GM21529 (cell line): Measurements from ENCODE around the gene USO1.
"Not testable (repeated sequence)": the region's sequence is repeated elsewhere in the genome, so short reads cannot be mapped to it uniquely, and the experiment has no call there.

Experiments used
- ATAC-seq: cut with Tn5 transposase; IDR thresholded peaks from one replicate; pipeline ENCODE4 v1.9.1; 2021; ENCODE audit not compliant: unreplicated experiment

The USO1 gene

DNA sequence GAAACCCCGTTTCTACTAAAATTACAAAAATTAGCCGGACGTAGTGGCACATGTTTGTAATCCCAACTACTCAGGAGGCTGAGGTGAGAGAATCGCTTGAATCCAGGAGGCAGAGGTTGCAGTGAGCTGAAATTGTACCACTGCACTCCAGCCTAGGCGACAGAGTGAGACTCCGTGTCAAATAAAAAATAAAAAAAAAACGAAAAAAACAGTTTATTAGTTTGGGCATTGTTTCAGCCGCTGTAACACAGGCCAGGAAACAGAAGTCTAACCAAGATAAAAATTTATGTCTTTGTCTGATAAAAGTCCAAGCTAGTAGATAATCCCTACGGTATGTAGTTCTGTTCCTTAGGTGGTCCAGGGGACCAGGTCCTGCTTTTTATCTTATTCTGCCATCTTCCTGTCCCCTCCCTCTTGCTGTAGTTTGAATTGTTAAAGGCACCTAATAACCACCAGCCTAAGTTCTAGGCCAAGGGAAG lies 21.4 kb downstream of the USO1 start:
- ATAC-seq, result no peak

DNA sequence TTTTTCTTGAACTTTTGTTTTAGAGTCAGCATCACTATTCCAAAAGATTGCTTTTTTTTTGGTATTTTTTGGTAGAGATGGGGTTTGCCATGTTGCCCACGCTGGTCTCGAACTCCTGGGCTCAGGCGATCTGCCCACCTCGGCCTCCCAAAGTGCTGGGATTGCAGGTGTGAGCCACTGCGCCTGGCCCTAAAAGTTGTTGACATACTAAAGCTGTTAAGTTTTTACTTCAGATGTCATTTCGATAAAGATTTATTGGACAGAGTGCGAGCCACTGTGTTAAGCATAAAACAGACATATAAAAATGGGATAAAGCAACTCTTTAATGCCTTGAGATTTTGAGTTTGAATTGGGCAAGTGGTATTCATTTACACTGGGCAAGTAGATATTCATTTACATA lies 28.3 kb downstream of the USO1 start:
- ATAC-seq, result no peak

DNA sequence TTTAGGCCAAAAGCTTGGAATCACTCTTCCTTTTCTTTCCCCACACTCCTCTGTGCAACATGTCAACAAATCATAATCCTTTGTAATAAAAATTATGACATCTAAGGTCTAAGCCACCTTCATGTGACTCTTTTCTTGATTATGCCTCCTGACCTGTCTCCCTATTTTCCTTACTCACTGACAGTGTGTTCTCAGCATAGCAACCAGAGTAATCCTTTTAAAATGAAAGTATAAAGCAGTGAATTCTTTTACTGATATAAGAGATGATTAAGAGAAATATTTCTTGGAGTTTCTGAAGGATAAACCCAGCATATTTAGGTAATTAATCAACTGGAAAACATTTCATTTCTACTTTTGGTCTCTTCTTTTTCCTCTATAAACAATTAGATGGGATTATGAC lies 44.7 kb downstream of the USO1 start:
- ATAC-seq, result no peak

DNA sequence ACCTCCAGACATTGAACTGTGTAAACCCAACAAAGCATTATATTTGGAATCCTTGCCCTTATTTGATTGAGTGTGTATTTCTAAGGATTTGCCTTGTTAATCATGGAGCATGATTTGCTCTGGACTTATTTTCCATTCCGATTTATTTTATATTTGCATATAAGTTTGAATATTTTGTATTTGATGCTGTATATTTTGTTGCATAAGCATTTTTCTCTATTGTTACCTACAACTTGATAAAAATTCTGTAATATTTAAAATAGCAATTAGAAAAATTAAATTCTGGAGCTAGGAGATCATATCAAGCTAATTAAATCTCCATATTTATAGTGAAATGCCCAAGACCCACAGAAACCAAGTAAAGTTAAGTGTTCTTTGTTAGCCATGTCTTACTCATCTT lies 47.2 kb downstream of the USO1 start:
- ATAC-seq, result no peak

DNA sequence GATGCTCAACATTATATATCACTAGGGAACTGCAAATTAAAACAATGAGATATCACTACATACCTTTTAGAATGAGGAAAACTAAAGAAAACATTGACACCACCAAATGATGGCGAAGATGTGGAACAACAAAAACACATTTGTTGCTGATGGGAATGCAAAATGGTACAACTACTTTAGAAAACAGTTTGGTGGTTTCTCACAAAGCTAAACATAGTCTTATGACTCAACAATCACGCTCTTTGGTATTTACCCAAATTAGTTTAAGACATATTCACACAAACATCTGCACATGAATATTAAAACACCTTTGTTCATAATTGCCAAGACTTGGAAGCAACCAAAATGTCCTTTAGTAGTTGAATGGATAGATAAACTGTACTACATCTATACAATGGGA lies 53.2 kb downstream of the USO1 start:
- no peak for ATAC-seq

DNA sequence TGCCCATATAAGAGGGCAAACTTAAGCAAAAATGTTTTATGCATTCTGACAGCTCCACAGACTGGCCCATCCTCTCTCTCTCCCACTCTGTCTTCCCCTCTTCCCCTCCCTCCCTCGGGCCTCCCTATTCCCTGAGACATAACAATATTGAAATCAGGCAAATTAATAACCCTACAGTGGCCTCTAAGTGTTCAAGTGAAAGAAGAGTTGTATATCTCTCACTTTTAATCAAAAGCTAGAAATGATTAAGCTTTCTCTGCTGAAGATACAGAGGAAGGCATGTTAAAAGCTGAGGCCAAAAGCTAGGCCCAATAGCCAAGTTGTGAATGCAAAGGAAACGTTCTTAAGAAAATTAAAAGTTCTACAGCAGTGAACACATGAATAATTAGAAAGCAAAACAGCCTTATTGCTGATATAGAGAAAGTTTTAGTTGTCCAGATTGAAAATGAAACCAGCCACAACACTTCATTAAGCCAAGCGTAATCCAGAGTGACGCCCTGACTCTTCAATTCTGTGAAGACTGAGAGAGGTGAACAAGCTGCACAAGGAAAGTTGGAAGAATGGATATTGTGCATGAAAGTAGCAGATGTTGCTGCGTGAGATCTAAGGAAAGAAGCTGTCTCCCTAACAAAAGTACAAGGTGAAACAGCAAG lies 54.9 kb downstream of the USO1 start:
- ATAC-seq, result no peak

DNA sequence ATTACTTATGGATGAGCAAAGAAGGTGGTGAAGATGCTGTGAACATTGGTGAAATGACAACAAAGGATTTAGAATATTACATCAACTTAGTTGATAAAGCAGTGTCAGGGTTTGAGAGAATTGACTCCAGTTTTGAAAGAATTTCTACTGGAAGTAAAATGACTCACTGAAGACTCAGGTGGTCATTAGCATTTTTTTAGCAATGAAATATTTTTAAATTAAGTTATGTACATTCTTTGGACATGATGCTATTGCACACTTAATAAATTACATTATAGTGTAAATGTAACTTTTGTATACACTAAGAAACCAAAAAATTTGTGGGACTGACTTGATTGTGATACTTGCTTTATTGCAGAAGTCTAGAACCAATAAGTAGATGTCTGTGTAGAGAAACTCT lies 56.9 kb downstream of the USO1 start:
- ATAC-seq, result no peak

DNA sequence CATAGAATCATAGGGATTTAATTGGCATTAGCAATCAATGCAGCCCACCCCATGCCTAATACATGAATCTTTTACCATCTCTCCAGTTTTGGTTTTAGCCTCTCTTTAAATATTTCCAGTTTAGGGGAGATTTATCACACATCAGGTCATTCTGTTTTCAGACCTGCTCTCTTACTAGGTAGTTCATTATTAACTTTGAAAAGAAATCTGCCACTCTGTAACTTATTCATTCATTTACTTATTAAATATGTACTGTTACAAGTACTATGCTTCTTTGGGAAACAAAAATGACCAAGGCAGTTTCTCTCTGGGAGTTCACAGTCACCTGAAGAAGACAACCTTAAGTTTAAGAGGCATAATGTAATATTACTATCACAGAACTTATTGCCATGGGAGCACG lies 62.1 kb downstream of the USO1 start:
- no peak for ATAC-seq

DNA sequence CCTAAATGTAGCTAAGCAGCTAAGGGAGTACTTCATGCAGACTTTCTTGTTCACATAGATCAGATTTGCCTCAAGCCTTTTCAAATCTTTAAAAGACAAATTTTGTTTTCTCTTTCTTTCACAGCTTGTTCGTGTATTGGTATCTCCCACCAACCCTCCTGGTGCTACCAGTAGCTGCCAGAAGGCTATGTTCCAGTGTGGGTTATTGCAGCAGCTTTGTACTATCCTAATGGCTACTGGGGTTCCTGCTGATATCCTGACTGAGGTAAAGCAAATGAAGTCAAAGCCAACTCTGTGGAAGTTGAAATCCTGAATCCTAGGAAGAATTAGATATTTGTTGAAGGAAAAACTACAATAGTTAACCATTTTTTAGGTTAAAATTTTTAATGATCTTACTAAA lies 62.6 kb downstream of the USO1 start:
- ATAC-seq, result no peak

DNA sequence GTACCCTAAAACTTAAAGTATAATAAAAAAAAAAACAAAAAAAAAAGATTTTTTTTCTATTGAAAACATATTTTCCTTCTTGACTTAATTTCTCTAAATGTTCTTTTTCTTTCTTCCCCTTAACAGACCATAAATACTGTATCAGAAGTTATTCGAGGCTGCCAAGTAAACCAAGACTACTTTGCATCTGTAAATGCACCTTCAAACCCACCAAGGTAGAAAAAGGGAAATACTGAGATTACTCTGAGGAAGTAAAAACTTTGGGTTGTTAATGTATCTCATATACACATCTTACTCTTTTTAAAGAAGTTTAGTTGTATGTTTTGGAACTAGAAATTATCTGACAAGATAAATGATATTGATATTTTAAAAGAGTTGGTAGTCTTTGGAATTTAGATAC lies 65.6 kb downstream of the USO1 start:
- ATAC-seq, result no peak

DNA sequence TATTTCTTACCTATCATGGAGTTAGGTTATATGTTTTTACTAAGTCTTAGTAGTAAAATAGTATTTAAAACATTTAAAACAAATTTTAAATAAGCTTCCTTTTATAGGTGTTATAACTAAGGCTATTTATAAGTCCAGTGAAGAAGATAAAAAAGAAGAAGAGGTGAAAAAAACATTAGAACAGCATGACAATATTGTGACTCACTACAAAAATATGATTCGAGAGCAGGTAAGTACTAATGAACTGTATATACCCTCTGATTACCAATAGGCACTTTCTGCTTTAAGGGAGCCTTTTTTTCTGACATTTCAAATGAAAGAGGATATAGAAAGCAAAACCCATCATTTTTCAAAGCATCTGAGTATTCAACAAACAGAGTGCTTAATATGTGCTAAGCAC lies 76.6 kb downstream of the USO1 start:
- ATAC-seq, result no peak

DNA sequence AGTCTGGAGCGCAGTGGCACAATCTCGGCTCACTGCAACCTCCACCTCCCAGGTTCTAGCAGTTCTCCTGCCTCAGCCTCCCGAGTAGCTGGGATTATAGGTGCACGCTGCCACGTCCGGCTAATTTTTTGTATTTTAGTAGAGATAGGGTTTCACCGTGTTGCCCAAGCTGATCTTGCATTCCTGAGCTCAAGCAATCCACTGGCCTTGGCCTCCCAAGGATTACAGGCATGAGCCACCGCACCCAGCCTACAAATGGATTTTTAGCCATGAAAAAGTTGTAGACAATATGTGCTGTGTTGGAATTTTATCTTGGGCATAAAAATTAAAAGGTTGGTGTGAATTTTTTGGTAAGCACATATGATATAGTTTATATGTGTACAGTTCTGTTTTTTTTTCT lies 81.7 kb downstream of the USO1 start:
- not testable (repeated sequence) for ATAC-seq

DNA sequence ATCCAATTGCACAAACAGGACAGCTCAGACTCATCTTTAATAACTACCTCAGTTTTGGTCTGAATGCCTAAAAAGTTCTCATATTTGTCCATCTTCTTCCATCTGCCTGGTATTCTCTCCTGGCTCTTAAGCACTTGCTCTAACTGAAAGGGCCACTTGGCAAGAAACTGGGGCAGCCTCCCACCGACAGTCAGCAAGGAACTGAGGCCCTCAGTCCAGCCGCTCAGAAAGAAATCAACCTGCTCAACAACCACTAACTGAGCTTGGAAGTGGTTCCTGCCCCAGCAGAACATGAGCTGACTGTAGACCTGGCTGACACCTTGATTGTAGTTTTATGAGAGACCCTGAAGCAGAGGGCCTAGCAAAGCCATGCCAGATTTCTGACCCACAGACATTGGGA lies 93.5 kb downstream of the USO1 start:
- ATAC-seq, result no peak

DNA sequence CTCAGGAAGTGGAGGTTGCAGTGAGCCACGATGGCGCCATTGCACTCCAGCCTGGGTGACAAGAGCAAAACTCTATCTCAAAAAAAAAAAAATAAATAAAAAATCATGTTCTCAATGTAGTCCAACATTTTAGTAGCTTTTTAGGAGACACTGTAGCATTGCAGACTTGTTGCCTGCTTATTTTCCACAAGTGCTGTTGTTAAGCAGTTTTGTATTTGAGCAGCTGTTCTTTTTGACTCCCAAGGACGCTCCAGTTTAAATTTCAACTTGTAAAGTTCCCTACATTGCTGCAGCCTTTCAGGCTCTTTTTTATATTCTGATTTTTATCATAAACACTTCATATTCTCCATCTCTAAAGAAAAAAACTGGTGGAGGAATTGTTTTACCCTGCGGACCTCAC lies 94.7 kb downstream of the USO1 start:
- no peak for ATAC-seq

DNA sequence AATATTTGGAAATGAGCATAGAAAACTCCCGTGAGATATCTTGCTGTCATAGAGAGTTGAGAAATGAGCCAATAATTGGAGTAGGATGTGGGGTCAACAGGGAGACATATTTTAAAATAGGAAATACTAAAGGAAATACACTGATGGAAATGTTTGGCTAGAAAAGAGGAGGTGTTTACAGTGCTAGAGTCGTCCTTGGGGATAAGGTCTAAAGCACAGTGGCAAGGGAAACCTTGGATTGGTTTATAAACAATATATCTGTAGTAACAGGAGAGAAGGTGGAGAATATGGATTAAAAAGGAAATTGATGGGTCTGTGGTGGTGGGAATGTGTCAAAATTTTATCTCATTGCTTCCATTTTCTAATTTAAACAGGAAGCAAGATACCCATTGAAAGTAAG lies 95.8 kb downstream of the USO1 start:
- ATAC-seq, result no peak

DNA sequence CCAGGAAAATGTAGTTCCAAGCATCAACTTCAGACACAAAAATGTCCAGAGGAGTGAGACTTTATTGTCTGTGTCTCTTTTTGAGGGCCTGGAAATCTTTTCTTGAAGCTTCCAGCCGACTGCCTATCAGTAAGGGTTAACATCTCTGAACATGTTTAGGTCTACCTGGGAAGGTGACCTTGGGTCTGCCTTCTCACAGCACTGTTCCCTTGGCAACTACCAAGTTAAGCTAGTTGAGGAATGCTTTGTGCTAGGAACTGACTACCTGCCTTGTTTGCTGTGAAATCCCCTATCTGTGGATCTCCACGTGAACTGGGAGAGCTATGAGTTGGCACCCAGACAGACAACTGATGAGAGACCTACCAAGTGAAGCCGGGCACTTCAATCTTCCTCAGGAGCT lies 96.3 kb downstream of the USO1 start:
- ATAC-seq, result no peak

DNA sequence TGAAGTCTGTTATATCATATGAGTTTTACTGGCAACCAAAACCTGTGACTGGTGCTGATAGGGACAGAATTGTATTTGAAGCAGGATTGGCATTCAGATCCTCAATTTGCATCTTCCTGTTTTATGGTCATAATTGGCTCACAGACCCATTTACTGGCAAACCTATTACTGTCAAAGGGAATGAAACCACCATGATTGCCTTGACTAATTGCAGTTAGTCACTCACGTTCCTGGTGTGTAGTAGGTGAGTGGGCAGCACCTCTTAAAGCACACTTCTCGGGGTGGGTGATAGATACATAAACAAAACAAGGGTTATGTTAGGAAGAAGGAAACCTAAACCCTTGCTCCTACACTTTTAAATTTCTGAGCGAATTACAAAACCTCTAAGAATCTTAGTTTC lies 96.8 kb downstream of the USO1 start:
- no peak for ATAC-seq

DNA sequence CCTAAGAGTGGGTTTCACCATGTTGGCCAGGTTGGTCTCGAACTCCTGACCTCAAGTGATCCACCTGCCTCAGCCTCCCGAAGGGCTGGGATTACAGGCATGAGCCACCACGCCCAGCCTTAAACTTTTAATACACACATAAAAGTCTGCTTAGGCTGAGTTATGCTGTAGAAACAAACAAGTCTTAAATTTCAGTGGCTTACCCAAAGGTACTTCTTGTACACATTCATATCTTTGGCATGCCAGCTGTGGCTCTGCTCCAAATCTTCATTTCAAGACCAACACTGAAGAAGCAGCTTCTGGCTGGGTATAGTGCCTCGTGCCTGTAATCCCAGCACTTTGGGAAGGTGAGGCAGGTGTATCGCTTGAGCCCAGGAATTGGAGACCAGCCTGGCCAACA lies 97.6 kb downstream of the USO1 start:
- ATAC-seq, result no peak

DNA sequence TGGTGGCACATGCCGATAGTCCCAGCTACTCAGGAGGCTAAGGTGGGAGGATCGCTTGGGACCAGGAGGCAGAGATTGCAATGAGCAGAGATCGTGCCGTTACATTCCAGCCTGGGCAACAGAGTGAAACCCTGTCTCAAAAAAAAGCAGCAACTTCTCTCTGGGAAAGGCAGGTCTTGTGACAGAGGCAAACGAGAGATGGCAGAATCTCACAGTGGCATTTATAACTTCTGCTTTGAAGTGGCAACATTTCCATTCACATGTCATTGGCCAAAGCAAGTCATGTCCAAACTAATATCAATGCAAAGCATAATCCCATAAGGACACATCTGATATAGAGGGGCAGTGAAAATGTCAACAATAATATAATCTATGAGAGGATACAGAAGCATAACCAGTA lies 98.0 kb downstream of the USO1 start:
- no peak for ATAC-seq

DNA sequence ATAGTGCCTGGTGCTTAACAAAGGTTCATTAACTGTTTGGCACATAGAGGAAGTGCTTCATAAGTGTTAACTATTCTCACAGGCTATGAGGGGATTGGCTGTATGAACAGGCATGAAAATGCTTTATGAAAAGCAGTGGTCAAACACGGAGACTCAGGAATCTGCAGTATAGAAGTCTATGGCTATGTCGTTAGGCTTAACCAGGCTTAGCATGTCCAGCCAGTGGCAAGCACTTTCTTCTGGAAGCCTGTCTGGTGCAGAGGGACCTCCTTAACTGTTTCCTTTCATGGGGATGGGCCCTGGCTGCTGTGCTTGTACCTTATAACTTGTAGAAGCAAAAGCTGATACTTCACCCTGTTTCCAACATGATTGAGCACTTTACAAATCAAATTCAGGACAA lies 99.4 kb downstream of the USO1 start:
- no peak for ATAC-seq

DNA sequence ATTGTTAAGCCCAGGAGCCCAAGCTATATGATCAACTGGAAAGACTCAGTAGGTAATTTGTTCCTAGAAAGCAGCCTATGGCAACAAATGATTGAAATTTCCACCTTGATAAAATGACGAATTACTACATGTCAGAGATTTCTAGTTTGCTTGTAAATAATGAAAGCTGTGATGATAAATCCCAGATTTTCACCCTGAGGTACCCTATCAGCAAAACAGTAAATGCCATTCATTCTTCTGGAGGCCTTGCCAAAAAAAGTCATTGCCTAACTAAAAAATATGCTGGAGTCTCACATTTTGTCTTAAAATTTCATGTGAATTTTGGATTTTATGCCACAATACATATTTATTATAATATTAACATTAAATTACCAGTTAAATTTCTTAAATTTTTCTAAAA lies 106.5 kb downstream of the USO1 start:
- no peak for ATAC-seq

DNA sequence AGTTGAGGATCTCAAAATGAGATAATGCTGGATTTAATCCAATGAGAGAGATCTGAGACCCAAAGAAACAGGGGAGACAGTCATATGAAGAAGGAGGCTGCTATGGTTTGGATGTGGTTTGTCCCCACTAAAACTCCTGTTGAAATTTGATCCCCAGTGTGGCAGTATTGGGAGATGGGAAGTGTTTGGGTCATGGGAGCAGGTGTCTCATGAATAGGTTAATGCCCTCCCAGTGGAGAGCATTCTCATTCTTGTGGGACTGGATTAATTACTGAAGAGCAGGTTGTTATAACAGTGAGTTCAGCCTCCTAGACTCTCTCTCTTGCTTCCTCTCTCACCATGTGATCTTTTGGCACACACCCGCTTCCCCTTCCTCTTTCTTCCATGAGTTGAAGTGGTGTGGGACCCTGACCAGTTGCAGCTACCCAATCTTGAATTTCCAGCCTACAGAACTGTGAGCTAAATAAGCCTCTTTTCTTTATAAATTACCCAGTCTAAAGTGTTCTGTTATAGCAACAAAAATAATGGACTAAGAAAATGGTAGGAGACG lies 107.6 kb downstream of the USO1 start:
- no peak for ATAC-seq

DNA sequence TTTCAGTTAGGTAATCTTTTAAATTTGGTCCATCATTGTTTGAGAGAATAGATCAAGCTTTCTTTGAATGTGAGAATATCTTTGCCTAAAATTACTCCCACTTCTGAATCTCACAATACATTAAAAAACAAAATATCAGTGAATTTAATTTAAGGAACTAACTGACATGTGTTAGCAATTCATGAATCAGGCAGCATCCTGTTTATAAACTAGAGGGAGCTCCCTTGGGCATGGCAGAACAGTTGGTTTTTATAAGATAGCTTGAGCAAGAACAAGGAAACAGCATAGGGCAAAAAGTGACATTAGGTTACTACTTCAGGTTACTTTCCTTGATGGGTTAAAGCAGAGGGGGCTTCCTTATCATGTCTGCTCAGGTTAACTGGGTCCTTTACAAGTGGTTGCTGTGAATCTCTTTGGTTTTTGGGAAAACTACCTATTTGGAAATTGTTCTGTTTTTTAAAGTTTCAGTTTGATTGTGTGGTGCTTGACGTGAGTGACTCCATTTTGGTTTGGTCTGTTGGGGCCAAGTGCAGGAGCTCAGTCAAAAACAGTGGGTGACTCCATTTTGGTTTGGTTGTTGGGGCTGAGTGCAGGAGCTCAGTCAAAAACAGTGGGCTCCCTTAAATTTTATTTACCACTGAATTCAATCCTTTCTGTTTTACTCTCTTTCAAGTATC lies 109.9 kb downstream of the USO1 start:
- ATAC-seq, result no peak
